Measurements from ENCODE around the gene TRIM34.

DNA sequence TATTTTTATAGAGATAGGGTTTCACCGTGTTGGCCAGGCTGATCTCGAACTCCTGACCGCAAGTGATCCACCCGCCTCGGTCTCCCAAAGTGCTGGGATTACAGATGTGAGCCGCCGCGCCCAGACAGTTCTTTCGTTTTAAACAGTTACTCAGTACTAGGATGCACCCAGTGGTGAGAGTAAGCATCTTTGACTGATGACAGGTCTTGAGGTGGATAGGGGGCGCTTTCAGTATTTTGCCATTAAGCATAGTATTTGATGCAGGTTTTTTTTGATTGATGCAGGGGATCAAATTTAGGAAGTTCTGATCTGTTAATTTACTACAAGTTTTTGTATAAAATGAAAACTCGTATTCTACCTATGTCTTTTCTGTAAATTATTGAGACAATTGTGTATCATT, 13.2 kb upstream of the TRIM34 start:
- TF ChIP-seq NR1H2 (CRISPR knock-in tag; IDR thresholded peaks at IDR 0.05) (no peak), NFE2L1 (CRISPR knock-in tag; IDR thresholded peaks at IDR 0.05) (no peak), NFYB (CRISPR knock-in tag; conservative IDR thresholded peaks at IDR 0.05; ENCODE audit: low read depth) (no peak)
- TF ChIP-seq, protein P1, sequence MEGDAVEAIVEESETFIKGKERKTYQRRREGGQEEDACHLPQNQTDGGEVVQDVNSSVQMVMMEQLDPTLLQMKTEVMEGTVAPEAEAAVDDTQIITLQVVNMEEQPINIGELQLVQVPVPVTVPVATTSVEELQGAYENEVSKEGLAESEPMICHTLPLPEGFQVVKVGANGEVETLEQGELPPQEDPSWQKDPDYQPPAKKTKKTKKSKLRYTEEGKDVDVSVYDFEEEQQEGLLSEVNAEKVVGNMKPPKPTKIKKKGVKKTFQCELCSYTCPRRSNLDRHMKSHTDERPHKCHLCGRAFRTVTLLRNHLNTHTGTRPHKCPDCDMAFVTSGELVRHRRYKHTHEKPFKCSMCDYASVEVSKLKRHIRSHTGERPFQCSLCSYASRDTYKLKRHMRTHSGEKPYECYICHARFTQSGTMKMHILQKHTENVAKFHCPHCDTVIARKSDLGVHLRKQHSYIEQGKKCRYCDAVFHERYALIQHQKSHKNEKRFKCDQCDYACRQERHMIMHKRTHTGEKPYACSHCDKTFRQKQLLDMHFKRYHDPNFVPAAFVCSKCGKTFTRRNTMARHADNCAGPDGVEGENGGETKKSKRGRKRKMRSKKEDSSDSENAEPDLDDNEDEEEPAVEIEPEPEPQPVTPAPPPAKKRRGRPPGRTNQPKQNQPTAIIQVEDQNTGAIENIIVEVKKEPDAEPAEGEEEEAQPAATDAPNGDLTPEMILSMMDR (IDR thresholded peaks at IDR 0.05) = no peak
- TF ChIP-seq, protein P2, sequence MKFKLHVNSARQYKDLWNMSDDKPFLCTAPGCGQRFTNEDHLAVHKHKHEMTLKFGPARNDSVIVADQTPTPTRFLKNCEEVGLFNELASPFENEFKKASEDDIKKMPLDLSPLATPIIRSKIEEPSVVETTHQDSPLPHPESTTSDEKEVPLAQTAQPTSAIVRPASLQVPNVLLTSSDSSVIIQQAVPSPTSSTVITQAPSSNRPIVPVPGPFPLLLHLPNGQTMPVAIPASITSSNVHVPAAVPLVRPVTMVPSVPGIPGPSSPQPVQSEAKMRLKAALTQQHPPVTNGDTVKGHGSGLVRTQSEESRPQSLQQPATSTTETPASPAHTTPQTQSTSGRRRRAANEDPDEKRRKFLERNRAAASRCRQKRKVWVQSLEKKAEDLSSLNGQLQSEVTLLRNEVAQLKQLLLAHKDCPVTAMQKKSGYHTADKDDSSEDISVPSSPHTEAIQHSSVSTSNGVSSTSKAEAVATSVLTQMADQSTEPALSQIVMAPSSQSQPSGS (CRISPR knock-in tag; IDR thresholded peaks at IDR 0.05; ENCODE audit: borderline replicate concordance, low read depth) = no peak
